GM21576 (cell line): Measurements from ENCODE around the gene RBM42.
"Not testable (repeated sequence)": the region's sequence is repeated elsewhere in the genome, so short reads cannot be mapped to it uniquely, and the experiment has no call there.

Experiments used
- ATAC-seq: cut with Tn5 transposase; IDR thresholded peaks from one replicate; pipeline ENCODE4 v1.9.1; 2021; ENCODE audit warnings: mild to moderate bottlenecking, moderate library complexity; ENCODE audit not compliant: unreplicated experiment

RBM42 gene

GRCh38 chr19:35648017-35648961 lies 19.5 kb downstream of the RBM42 start, which contains the start of gene COX6B1:
COX6B1 (plus strand) TSS chr19:35648323; CDS start chr19:35651244, 2,921 bp downstream.
- ATAC-seq = peak; percentile 50

GRCh38 chr19:35650581-35650980 lies 21.7 kb downstream of the RBM42 start:
- no peak for ATAC-seq

- ATAC-seq = not testable (repeated sequence)
These were observed 26.0 kb downstream of the RBM42 start for GRCh38 chr19:35654828-35655227.

GRCh38 chr19:35655600-35655999 lies 26.8 kb downstream of the RBM42 start:
- ATAC-seq = no peak

- ATAC-seq = no peak
These were observed 27.9 kb downstream of the RBM42 start for GRCh38 chr19:35656700-35657099.

GRCh38 chr19:35657904-35658700 lies 29.3 kb downstream of the RBM42 start:
- no peak for ATAC-seq

GRCh38 chr19:35661995-35662340 lies 33.1 kb downstream of the RBM42 start:
- no peak for ATAC-seq

- no peak for ATAC-seq
These were observed 35.1 kb downstream of the RBM42 start for GRCh38 chr19:35663981-35664380.

- ATAC-seq = no peak
These were observed 36.3 kb downstream of the RBM42 start for GRCh38 chr19:35665157-35665556.

- ATAC-seq = no peak
These were observed 36.8 kb downstream of the RBM42 start for GRCh38 chr19:35665604-35666003.

- ATAC-seq = no peak
These were observed 37.5 kb downstream of the RBM42 start, which contains the start of gene UPK1A for GRCh38 chr19:35666251-35666913. UPK1A (plus strand) TSS chr19:35666517; CDS start chr19:35666813, 296 bp downstream.

GRCh38 chr19:35669566-35669965 lies 40.7 kb downstream of the RBM42 start:
- no peak for ATAC-seq

GRCh38 chr19:35669974-35670373 lies 41.1 kb downstream of the RBM42 start:
- ATAC-seq = no peak

- ATAC-seq = no peak
These were observed 41.9 kb downstream of the RBM42 start for GRCh38 chr19:35670686-35671085.

GRCh38 chr19:35671818-35672217 lies 43.0 kb downstream of the RBM42 start:
- no peak for ATAC-seq

GRCh38 chr19:35673121-35673804 lies 44.4 kb downstream of the RBM42 start:
- no peak for ATAC-seq

GRCh38 chr19:35675589-35676140 lies 46.8 kb downstream of the RBM42 start:
- ATAC-seq = no peak
